SK-N-MC (cell line): ENCODE results near the gene PRKAR2B.
"Not testable (repeated sequence)": the region's sequence is repeated elsewhere in the genome, so short reads cannot be mapped to it uniquely, and the experiment has no call there.

Experiments used
- DNase-seq: peaks from one replicate; pipeline ENCODE4 v3.0.0-alpha.2; 2011; ENCODE audit warnings: low read depth, low spot score
- H3K27ac ChIP-seq: fragments of 200-600 bp; sonication (generic); 2 replicates; pipeline ENCODE4 v1.5.1; 2016; ENCODE audit warnings: mixed run types
- H3K36me3 ChIP-seq: fragments of 200-600 bp; sonication (generic); 2 replicates; pipeline ENCODE4 v1.6.1; 2017; ENCODE audit warnings: antibody characterized with exemption, low read length, mixed read lengths; ENCODE audit not compliant: insufficient read depth
- H3K4me3 ChIP-seq: fragments of 200-600 bp; sonication (generic); 2 replicates; pipeline ENCODE4 v1.5.1; 2016
- H3K9ac ChIP-seq: fragments of 200-600 bp; sonication (generic); 2 replicates; pipeline ENCODE4 v1.8.0; 2017; ENCODE audit warnings: mixed run types, mixed read lengths; ENCODE audit not compliant: insufficient read length
- H3K9me3 ChIP-seq: fragments of 200-600 bp; sonication (generic); 2 replicates; pipeline ENCODE4 v1.6.1; 2017; ENCODE audit warnings: low read depth, mild to moderate bottlenecking, antibody characterized with exemption, low read length, moderate library complexity, mixed read lengths
- EZH2 ChIP-seq: fragments of 200-600 bp; sonication (generic); IDR thresholded peaks from one replicate; pipeline ENCODE4 v1.6.1; 2017; ENCODE audit warnings: antibody characterized with exemption
- FOXP2 ChIP-seq: optimal IDR thresholded peaks from 2 replicates; pipeline ENCODE3; 2011; ENCODE audit warnings: mild to moderate bottlenecking, moderate library complexity; ENCODE audit not compliant: insufficient read depth; ENCODE audit errors: extremely low read length, control extremely low read depth
- POLR2AphosphoS5 ChIP-seq: IDR thresholded peaks from 2 replicates; pipeline ENCODE4 v1.6.1; 2012; ENCODE audit warnings: mild to moderate bottlenecking, low read depth, low read length, borderline replicate concordance

The PRKAR2B gene

GRCh38 chr7:107049971-107050532 lies 5.5 kb downstream of the PRKAR2B start:
- Histone ChIP-seq H3K9me3 (no peaks in the 10 kb centered on the region), H3K36me3 (no peaks in the 10 kb centered on the region), H3K27ac (peak overlapping the region; percentile 66), H3K9ac (no peak overlapping the region), H3K4me3 (peak overlapping the region; percentile 26; the same call in 1 of the 2 replicates)
- no peak for DNase-seq
- no peak for TF ChIP-seq FOXP2

- Histone ChIP-seq H3K36me3 (no peaks in the 10 kb centered on the region), H3K9ac (no peak overlapping the region), H3K9me3 (no peaks in the 10 kb centered on the region), H3K27ac (no peak overlapping the region; the same call in 1 of the 2 replicates), H3K4me3 (no peak overlapping the region)
- DNase-seq = no peak
- TF ChIP-seq FOXP2 (no peak), EZH2 (no peak), POLR2AphosphoS5 (no peak)
These were observed 6.9 kb downstream of the PRKAR2B start for GRCh38 chr7:107051376-107051775.

- H3K4me3 ChIP-seq, H3K36me3 ChIP-seq, DNase-seq, H3K9ac ChIP-seq, H3K9me3 ChIP-seq, H3K27ac ChIP-seq: not testable (repeated sequence)
These were observed 10.5 kb downstream of the PRKAR2B start for GRCh38 chr7:107054965-107055364.

GRCh38 chr7:107056058-107056457 lies 11.6 kb downstream of the PRKAR2B start:
- DNase-seq, H3K27ac ChIP-seq, H3K9me3 ChIP-seq, H3K36me3 ChIP-seq, H3K9ac ChIP-seq, H3K4me3 ChIP-seq: not testable (repeated sequence)

- Histone ChIP-seq H3K4me3 (no peak overlapping the region), H3K9me3 (no peaks in the 10 kb centered on the region), H3K9ac (no peak overlapping the region), H3K36me3 (no peaks in the 10 kb centered on the region), H3K27ac (no peak overlapping the region)
- no peak for DNase-seq
- TF ChIP-seq EZH2 (no peak), FOXP2 (no peak), POLR2AphosphoS5 (no peak)
These were observed 12.4 kb downstream of the PRKAR2B start for GRCh38 chr7:107056728-107057473.

GRCh38 chr7:107057474-107057833 lies 12.9 kb downstream of the PRKAR2B start:
- TF ChIP-seq FOXP2 = no peak
- no peak for TF ChIP-seq POLR2AphosphoS5
- TF ChIP-seq EZH2 = no peak
- H3K4me3 ChIP-seq = no peak overlapping the region
- 0 out of 2 replicates have a peak, but pooled peaks cover 2% of the 10 kb centered on the region for H3K36me3 ChIP-seq
- no peak for DNase-seq
- H3K9me3 ChIP-seq = no peaks in the 10 kb centered on the region
- H3K9ac ChIP-seq = no peak overlapping the region
- no peak overlapping the region for H3K27ac ChIP-seq

GRCh38 chr7:107059468-107059867 lies 15.0 kb downstream of the PRKAR2B start:
- no peak overlapping the region for H3K27ac ChIP-seq

GRCh38 chr7:107063245-107064120 lies 19.0 kb downstream of the PRKAR2B start:
- H3K4me3 ChIP-seq = no peak overlapping the region
- no peak overlapping the region for H3K27ac ChIP-seq
- DNase-seq = no peak
- TF ChIP-seq FOXP2 = no peak
- TF ChIP-seq EZH2 = no peak
- TF ChIP-seq POLR2AphosphoS5 = no peak
- 0 out of 2 replicates have a peak, but pooled peaks cover 4% of the 10 kb centered on the region for H3K36me3 ChIP-seq
- H3K9me3 ChIP-seq = no peaks in the 10 kb centered on the region
- no peak overlapping the region for H3K9ac ChIP-seq

More at GRCh38 chr7:107059468-107059867, 15.0 kb downstream of the PRKAR2B start:
- no peak for DNase-seq
- TF ChIP-seq EZH2 (no peak), POLR2AphosphoS5 (no peak), FOXP2 (no peak)
- Histone ChIP-seq H3K9me3 (no peaks in the 10 kb centered on the region), H3K36me3 (0 out of 2 replicates have a peak, but pooled peaks cover 4% of the 10 kb centered on the region), H3K9ac (no peak overlapping the region), H3K4me3 (no peak overlapping the region)
